Endothelial cell of umbilical vein (primary cell): ENCODE data around the gene AGBL4. TPM values are rescaled to one million over a fixed set of nuclear protein-coding genes. Genes with fewer than 3 reads are reported as not detected.

ENCODE experiments used
- BruUV-seq: library from RNA; stranded (reverse); fragments of 400-500 nt; replicated peaks from 2 replicates; lab custom pipeline; 2021; lab: Mats Ljungman, UMichigan
- CTCF ChIA-PET: fragments of 300-600, 350-600 bp; sonication (Branson Sonifier 250); formaldehyde crosslinking; loops from one replicate; lab custom pipeline; 2021; ENCODE audit warnings: antibody characterized with exemption, inconsistent platforms; lab: Charles Lee
- POLR2A ChIA-PET: fragments of 300-600, 350-600 bp; sonication (Branson Sonifier 250); formaldehyde crosslinking; loops from one replicate; lab custom pipeline; 2021; ENCODE audit warnings: antibody characterized with exemption, inconsistent platforms; lab: Charles Lee
- DNase-seq: peaks from one replicate; pipeline ENCODE4 v3.0.0-alpha.2; 2011; ENCODE audit warnings: low read depth, low spot score
- FAIRE-seq: peaks from 2 replicates; lab custom pipeline; 2011; peaks lifted over from hg19 to GRCh38; lab: Jason Lieb, UNC
- H2AFZ ChIP-seq: 2 replicates; pipeline ENCODE4 v1.6.0; 2012; ENCODE audit warnings: low read depth, low read length, control low read depth, inconsistent platforms
- H3K27ac ChIP-seq: 2 replicates; pipeline ENCODE4 v1.5.1; 2011; ENCODE audit warnings: low read depth, mild to moderate bottlenecking, control low read depth, low read length, moderate library complexity; ENCODE audit not compliant: insufficient read depth
- H3K27me3 ChIP-seq, 2 experiments: 2 replicates each; pipeline versions ENCODE4 v1.6.0 to v1.6.1; 2011; ENCODE audit warnings: low read length in 2 of 2, mixed read lengths in 1 of 2; ENCODE audit not compliant: control insufficient read depth in 2 of 2, insufficient read depth in 2 of 2
- H3K36me3 ChIP-seq, 2 experiments: 2 replicates in 1 of 2; 3 replicates in 1 of 2; pipeline ENCODE4 v1.5.1; 2011; ENCODE audit warnings: low read length in 2 of 2, mild to moderate bottlenecking in 1 of 2, moderate library complexity in 1 of 2; ENCODE audit not compliant: control insufficient read depth in 2 of 2, insufficient read depth in 2 of 2; ENCODE audit errors: extremely low read depth in 1 of 2
- H3K4me1 ChIP-seq: 3 replicates; pipeline ENCODE4 v1.5.1; 2011; ENCODE audit warnings: mild to moderate bottlenecking, low read length; ENCODE audit not compliant: control insufficient read depth, insufficient read depth; ENCODE audit errors: extremely low read depth
- H3K4me2 ChIP-seq: 2 replicates; pipeline ENCODE4 v1.6.1; 2011; ENCODE audit warnings: low read length, control low read depth, mixed read lengths; ENCODE audit not compliant: insufficient read depth
- H3K4me3 ChIP-seq, 3 experiments: fragments of 200-600 bp in 1 of 3; sonication (generic), shearing (Covaris generic) in 1 of 3; replicated peaks in 1 of 3; 2 replicates each; pipeline ENCODE4 v1.5.1; 2011 to 2016; ENCODE audit warnings: control low read depth in 3 of 3, low read length in 3 of 3, mild to moderate bottlenecking in 2 of 3, inconsistent platforms in 1 of 3, low read depth in 1 of 3, moderate library complexity in 1 of 3; ENCODE audit not compliant: insufficient read depth in 1 of 3
- H3K79me2 ChIP-seq: 2 replicates; pipeline ENCODE4 v1.6.0; 2012; ENCODE audit warnings: low read length, inconsistent platforms; ENCODE audit not compliant: control insufficient read depth, insufficient read depth
- H3K9ac ChIP-seq: replicated peaks from 2 replicates; pipeline ENCODE3; 2011; ENCODE audit warnings: low read length, control low read depth; ENCODE audit not compliant: insufficient read depth; ENCODE audit errors: extremely low read depth
- H3K9me1 ChIP-seq: replicated peaks from 3 replicates; pipeline ENCODE4 v1.6.0; 2011; ENCODE audit warnings: mild to moderate bottlenecking, low read length; ENCODE audit not compliant: control insufficient read depth, insufficient read depth; ENCODE audit errors: extremely low read depth
- H3K9me3 ChIP-seq: replicated peaks from 2 replicates; pipeline ENCODE4 v1.5.1; 2012; ENCODE audit warnings: low read length, inconsistent platforms; ENCODE audit not compliant: control insufficient read depth, insufficient read depth
- H4K20me1 ChIP-seq: replicated peaks from 2 replicates; pipeline ENCODE3; 2011; ENCODE audit warnings: mild to moderate bottlenecking, low read length; ENCODE audit not compliant: control insufficient read depth, insufficient read depth; ENCODE audit errors: extremely low read depth
- CTCF ChIP-seq, 2 donors: IDR thresholded peaks; 1 replicate in 1 of 2; 2 replicates in 1 of 2; pipeline ENCODE4 v1.5.1; 2011; ENCODE audit warnings: low read length in 2 of 2, mild to moderate bottlenecking in 2 of 2, moderate library complexity in 2 of 2, control low read depth in 1 of 2, inconsistent platforms in 1 of 2, low read depth in 1 of 2; ENCODE audit not compliant: insufficient read depth in 1 of 2; ENCODE audit errors: extremely low read depth in 1 of 2
- EZH2 ChIP-seq: IDR thresholded peaks from 2 replicates; pipeline ENCODE4 v1.6.1; 2012; ENCODE audit warnings: borderline replicate concordance, low read depth, mild to moderate bottlenecking, moderate library complexity, low read length, inconsistent platforms; ENCODE audit not compliant: severe bottlenecking
- FOS ChIP-seq: IDR thresholded peaks from 2 replicates; pipeline ENCODE4 v1.6.1; 2011; ENCODE audit warnings: mild to moderate bottlenecking, low read length, moderate library complexity, borderline replicate concordance; ENCODE audit not compliant: insufficient read depth
- GATA2 ChIP-seq: IDR thresholded peaks from 2 replicates; pipeline ENCODE4 v1.7.0; 2011; ENCODE audit warnings: low read depth, mild to moderate bottlenecking, moderate library complexity, mixed read lengths, low read length; ENCODE audit not compliant: insufficient read length, insufficient read depth
- JUN ChIP-seq: IDR thresholded peaks from 2 replicates; pipeline ENCODE4 v1.6.1; 2011; ENCODE audit warnings: borderline replicate concordance, low read depth; ENCODE audit not compliant: insufficient read length, insufficient read depth
- MAX ChIP-seq: IDR thresholded peaks from 2 replicates; pipeline ENCODE4 v1.6.1; 2011; ENCODE audit not compliant: insufficient read depth, insufficient read length
- MYC ChIP-seq: IDR thresholded peaks from one replicate; pipeline ENCODE4 v1.6.1; 2011; ENCODE audit warnings: mild to moderate bottlenecking, low read depth, low read length
- POLR2A ChIP-seq: IDR thresholded peaks from 2 replicates; pipeline ENCODE4 v1.6.1; 2012; ENCODE audit warnings: low read depth, mild to moderate bottlenecking, control low read depth, low read length
- POLR2AphosphoS5 ChIP-seq: IDR thresholded peaks from 2 replicates; pipeline ENCODE4 v1.6.1; 2012; ENCODE audit warnings: low read depth, mild to moderate bottlenecking, control low read depth, low read length, moderate library complexity; ENCODE audit not compliant: insufficient read depth
- dilution Hi-C: fragments of 300-500 bp; cut with MboI; formaldehyde crosslinking; loops from one replicate; pipeline ENCODE4 v1.15.0; 2019; ENCODE audit warnings: low sequenced_read_pairs; ENCODE audit not compliant: extremely low pct_ligation_motif_present
- intact Hi-C: fragments of 100-400 bp; cut with micrococcal nuclease; formaldehyde crosslinking; loops from one replicate; pipeline ENCODE4 v1.10.0; 2022
- polyA plus RNA-seq, 4 experiments: library from polyadenylated mRNA; depleted of rRNA in 3 of 4; stranded (reverse) in 3 of 4; unstranded in 1 of 4; fragments of >200 nt; gene quantifications; 2 replicates each; pipeline versions ENCODE4 v1.2.1 to v1.2.3, GENCODE V29; 2011 to 2012; ENCODE audit warnings: missing spikeins in 1 of 4
- total RNA-seq: library from RNA; stranded (reverse); gene quantifications from 2 replicates; pipeline ENCODE4 v1.2.3, GENCODE V29; 2021

AGBL4 gene
- total and polyA plus RNA-seq, 2 donors (not counting 3 experiments of a cell fraction or from before 2014, with no cell fraction given): not detected

DNA sequence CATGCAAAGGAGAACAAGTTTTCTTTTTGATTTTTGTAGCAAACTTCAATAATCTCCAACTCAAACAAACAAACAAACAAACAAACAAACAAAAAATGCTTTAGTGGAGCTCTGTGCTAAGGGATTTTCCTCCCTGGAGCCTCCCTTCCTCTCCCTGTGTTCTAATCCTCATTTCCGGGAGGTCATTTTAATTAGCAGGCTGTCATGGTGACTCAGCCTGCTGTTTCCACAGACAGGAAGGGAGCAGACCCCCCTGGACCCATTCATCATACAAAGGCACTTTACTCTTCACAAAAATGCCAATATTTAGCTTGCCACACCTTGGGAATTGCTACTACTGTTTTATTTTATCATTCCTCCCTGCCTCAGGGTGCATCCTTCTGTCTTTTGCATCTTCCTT is 1490.8 kb downstream of the AGBL4 start:
- Histone ChIP-seq H3K9ac (no peak overlapping the region), H3K9me1 (no peaks in the 10 kb centered on the region), H3K4me1 (no peaks in the 10 kb centered on the region), H3K36me3 (no peaks in the 10 kb centered on the region), H3K27me3 (no peaks in the 10 kb centered on the region), H3K4me2 (no peak overlapping the region), H3K27ac (no peak overlapping the region), H2AFZ (no peak overlapping the region), H3K9me3 (no peaks in the 10 kb centered on the region), H3K4me3 (no peak overlapping the region), H3K79me2 (no peaks in the 10 kb centered on the region), H4K20me1 (no peaks in the 10 kb centered on the region)
- DNase-seq (no peak), FAIRE-seq (no peak)
- BruUV-seq: no TSS peak
- ChIA-PET POLR2A (no interaction called here), CTCF (no interaction called here)
- dilution Hi-C loops (no loop called here), intact Hi-C loops (no loop called here)
- TF ChIP-seq EZH2: no peak
- no peak for TF ChIP-seq GATA2
- TF ChIP-seq MYC: no peak
- no peak for TF ChIP-seq JUN
- TF ChIP-seq CTCF (IDR thresholded peaks at IDR 0.05; ENCODE audit: extremely low read depth in 1 of 2, insufficient read depth in 1 of 2, low read depth in 1 of 2, low read length in 2 of 2): no peak
- TF ChIP-seq MAX: no peak
- TF ChIP-seq POLR2AphosphoS5: no peak
- no peak for TF ChIP-seq FOS
- TF ChIP-seq POLR2A: no peak
